Measurements from ENCODE around the gene KRT81. TPM values are rescaled to one million over a fixed set of nuclear protein-coding genes. Genes with fewer than 3 reads are reported as not detected.
"Not testable (repeated sequence)": the region's sequence is repeated elsewhere in the genome, so short reads cannot be mapped to it uniquely, and the experiment has no call there.

KRT81 gene
- total and polyA plus RNA-seq, 2 donors (not counting 1 experiment from before 2014, with no cell fraction given) = not detected

- H3K27ac ChIP-seq (ENCODE audit: low read length in 2 of 2); H3K9me3 ChIP-seq (ENCODE audit: control extremely low read depth in 1 of 3, control insufficient read depth in 2 of 3, insufficient read depth in 1 of 3, low read length in 2 of 3); POLR2A ChIA-PET; H3K4me3 ChIP-seq (ENCODE audit: control extremely low read depth in 1 of 5, extremely low read depth in 1 of 5, insufficient read depth in 1 of 5, low read depth in 2 of 5, low read length in 4 of 5); H2AFZ ChIP-seq (ENCODE audit: insufficient read depth, low read depth, low read length, poor library complexity, severe bottlenecking); H3K4me2 ChIP-seq (replicated peaks; ENCODE audit: low read depth, low read length, poor library complexity, severe bottlenecking); H3K9me3 Mint-ChIP-seq (ENCODE audit: insufficient read depth); H3K27me3 ChIP-seq (replicated peaks in 1 of 4; ENCODE audit: control extremely low read depth in 1 of 4, control insufficient read depth in 3 of 4, insufficient read depth in 4 of 4, low read length in 3 of 4); H4K20me1 ChIP-seq (ENCODE audit: control insufficient read depth, insufficient read depth, low read length, poor library complexity, severe bottlenecking); H3K36me3 ChIP-seq (replicated peaks in 1 of 2; ENCODE audit: control extremely low read depth in 1 of 2, control insufficient read depth in 1 of 2, extremely low read depth in 1 of 2, insufficient read depth in 2 of 2, low read length in 1 of 2); DNase-seq; H3K4me1 Mint-ChIP-seq; H3K27ac Mint-ChIP-seq; ATAC-seq (ENCODE audit: low read depth); H3K9ac ChIP-seq (ENCODE audit: low read length); H3K4me3 Mint-ChIP-seq; H3K79me2 ChIP-seq (ENCODE audit: control insufficient read depth, insufficient read depth, low read length); H3K4me1 ChIP-seq (ENCODE audit: control insufficient read depth in 2 of 2, insufficient read depth in 2 of 2, low read length in 2 of 2); intact Hi-C loops (cut with micrococcal nuclease): not testable (repeated sequence)
- WGBS (ENCODE audit: insufficient coverage) = 89% methylated on average over 4 of the region's 21 CpGs
- CTCF ChIA-PET = interaction anchor here (1.7 kb wide), 1 partner anchor 8 kb away, joined by 3 read pairs; no protein-coding TSS in a partner anchor
- peaks cover 14% of the 10 kb centered on the region for H3K27me3 Mint-ChIP-seq
These were observed 4.2 kb downstream of the KRT81 start for GRCh38 chr12:52286857-52287785.

DNA sequence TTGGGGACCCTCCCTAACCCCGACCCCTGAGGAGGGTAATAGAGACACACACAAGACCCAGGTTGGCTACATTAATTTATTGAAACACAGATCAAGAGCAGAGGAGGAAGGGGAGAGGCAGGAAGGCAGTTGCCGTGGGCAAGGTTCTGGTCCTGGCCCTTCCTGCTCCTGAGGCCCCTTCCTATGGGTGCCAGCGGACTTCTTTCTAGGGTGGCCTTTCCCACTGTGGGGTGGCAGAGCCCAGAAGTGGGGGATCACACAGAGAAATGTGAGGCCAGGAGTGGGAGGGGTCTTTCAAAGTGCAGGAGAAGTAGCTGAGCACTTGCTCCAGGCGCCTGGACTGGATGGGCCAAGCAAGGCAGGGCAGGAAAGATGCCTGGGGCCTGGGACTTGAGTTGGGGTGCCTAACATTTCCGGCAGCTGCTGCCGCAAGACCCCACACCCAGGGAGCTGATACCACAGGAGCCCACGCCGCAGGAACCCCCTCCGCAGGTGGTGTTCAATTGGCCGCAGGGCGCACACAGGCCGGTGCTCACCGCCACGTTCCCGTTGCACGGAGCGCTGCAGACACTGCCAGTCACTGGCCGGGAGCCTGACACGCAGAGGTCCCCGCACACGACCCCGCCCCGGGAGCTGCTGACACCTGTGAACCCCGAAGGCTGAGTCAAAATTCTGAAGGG, 5.3 kb downstream of the KRT81 start:
- ChIA-PET CTCF (interaction anchor here (0.6 kb wide), 1 partner anchor 8 kb away, joined by 3 read pairs; no protein-coding TSS in a partner anchor), POLR2A (no interaction called here)
- intact Hi-C loops (cut with micrococcal nuclease) = no loop called here
- ATAC-seq (ENCODE audit: low read depth) (no peak), DNase-seq (no peak)
- H3K27me3 ChIP-seq (replicated peaks in 1 of 4; ENCODE audit: control extremely low read depth in 1 of 4, control insufficient read depth in 3 of 4, insufficient read depth in 4 of 4, low read length in 3 of 4) = peaks cover 0 to 2% (median 0%) of the 10 kb centered on the region in 4 experiments
- H3K27ac ChIP-seq (ENCODE audit: low read length in 2 of 2) = no peak overlapping the region
- TF ChIP-seq, protein P1, sequence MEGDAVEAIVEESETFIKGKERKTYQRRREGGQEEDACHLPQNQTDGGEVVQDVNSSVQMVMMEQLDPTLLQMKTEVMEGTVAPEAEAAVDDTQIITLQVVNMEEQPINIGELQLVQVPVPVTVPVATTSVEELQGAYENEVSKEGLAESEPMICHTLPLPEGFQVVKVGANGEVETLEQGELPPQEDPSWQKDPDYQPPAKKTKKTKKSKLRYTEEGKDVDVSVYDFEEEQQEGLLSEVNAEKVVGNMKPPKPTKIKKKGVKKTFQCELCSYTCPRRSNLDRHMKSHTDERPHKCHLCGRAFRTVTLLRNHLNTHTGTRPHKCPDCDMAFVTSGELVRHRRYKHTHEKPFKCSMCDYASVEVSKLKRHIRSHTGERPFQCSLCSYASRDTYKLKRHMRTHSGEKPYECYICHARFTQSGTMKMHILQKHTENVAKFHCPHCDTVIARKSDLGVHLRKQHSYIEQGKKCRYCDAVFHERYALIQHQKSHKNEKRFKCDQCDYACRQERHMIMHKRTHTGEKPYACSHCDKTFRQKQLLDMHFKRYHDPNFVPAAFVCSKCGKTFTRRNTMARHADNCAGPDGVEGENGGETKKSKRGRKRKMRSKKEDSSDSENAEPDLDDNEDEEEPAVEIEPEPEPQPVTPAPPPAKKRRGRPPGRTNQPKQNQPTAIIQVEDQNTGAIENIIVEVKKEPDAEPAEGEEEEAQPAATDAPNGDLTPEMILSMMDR (IDR thresholded peaks at IDR 0.05) = no peak
- TF ChIP-seq EZH2 (IDR thresholded peaks at IDR 0.05; ENCODE audit: borderline replicate concordance, insufficient read depth, low read depth, low read length, poor library complexity, severe bottlenecking) = no peak
- H3K79me2 ChIP-seq (ENCODE audit: control insufficient read depth, insufficient read depth, low read length) = no peaks in the 10 kb centered on the region
- H2AFZ ChIP-seq (ENCODE audit: insufficient read depth, low read depth, low read length, poor library complexity, severe bottlenecking) = no peak overlapping the region
- 96% methylated on average over 23 of the region's 24 CpGs for WGBS (ENCODE audit: insufficient coverage)
- H3K27ac Mint-ChIP-seq = no peak overlapping the region
- H3K4me3 Mint-ChIP-seq = no peak overlapping the region
- no peaks in the 10 kb centered on the region for H4K20me1 ChIP-seq (ENCODE audit: control insufficient read depth, insufficient read depth, low read length, poor library complexity, severe bottlenecking)
- no peaks in the 10 kb centered on the region for H3K9me3 Mint-ChIP-seq (ENCODE audit: insufficient read depth)
- H3K4me1 ChIP-seq (ENCODE audit: control insufficient read depth in 2 of 2, insufficient read depth in 2 of 2, low read length in 2 of 2) = no peaks in the 10 kb centered on the region
- no peak overlapping the region for H3K9ac ChIP-seq (ENCODE audit: low read length)
- no peak overlapping the region for H3K4me3 ChIP-seq (ENCODE audit: control extremely low read depth in 1 of 5, extremely low read depth in 1 of 5, insufficient read depth in 1 of 5, low read depth in 2 of 5, low read length in 4 of 5)
- H3K4me1 Mint-ChIP-seq = no peaks in the 10 kb centered on the region
- no peaks in the 10 kb centered on the region for H3K36me3 ChIP-seq (replicated peaks in 1 of 2; ENCODE audit: control extremely low read depth in 1 of 2, control insufficient read depth in 1 of 2, extremely low read depth in 1 of 2, insufficient read depth in 2 of 2, low read length in 1 of 2)
- peaks cover 11% of the 10 kb centered on the region for H3K27me3 Mint-ChIP-seq
- H3K9me3 ChIP-seq (ENCODE audit: control extremely low read depth in 1 of 3, control insufficient read depth in 2 of 3, insufficient read depth in 1 of 3, low read length in 2 of 3) = no peaks in the 10 kb centered on the region
- H3K4me2 ChIP-seq (replicated peaks; ENCODE audit: low read depth, low read length, poor library complexity, severe bottlenecking) = no peak overlapping the region
